K562 (cell line): ENCODE data around the gene PRPSAP1. TPM values are rescaled to one million over a fixed set of nuclear protein-coding genes. Genes with fewer than 3 reads are reported as not detected.

Experiments
- ATF6 ChIP-seq: sonication (generic); formaldehyde crosslinking; IDR thresholded peaks from 2 replicates; pipeline ENCODE4 v1.4.0; 2020; ENCODE audit warnings: mild to moderate bottlenecking, missing genetic modification reagents
- BHLHE40 ChIP-seq: IDR thresholded peaks from 2 replicates; pipeline ENCODE4 v1.6.1; 2011; ENCODE audit warnings: low read length, improper control_type of control experiment
- CBFB ChIP-seq: sonication (generic); formaldehyde crosslinking; IDR thresholded peaks from 2 replicates; pipeline ENCODE4 v1.4.0; 2020; ENCODE audit warnings: mild to moderate bottlenecking, missing genetic modification reagents
- CLOCK ChIP-seq: fragments of 250-450 bp; sonication (Bioruptor Pico); IDR thresholded peaks from 2 replicates; pipeline ENCODE4 v1.4.0; 2020; ENCODE audit warnings: mild to moderate bottlenecking, moderate library complexity, borderline replicate concordance
- CSDE1 ChIP-seq, 2 experiments: fragments of 450-650 bp; IDR thresholded peaks; 2 replicates each; pipeline ENCODE4 v1.6.1; 2016; ENCODE audit warnings: mild to moderate bottlenecking in 1 of 2
- DIDO1 ChIP-seq: fragments of 450-650 bp; IDR thresholded peaks from 2 replicates; pipeline ENCODE4 v1.6.1; 2016; ENCODE audit warnings: low read depth, missing biosample characterization, missing genetic modification characterization
- ELF1 ChIP-seq: fragments of 200-800 bp; sonication (Bioruptor generic); IDR thresholded peaks from 2 replicates; pipeline ENCODE4 v1.6.1; 2016; ENCODE audit warnings: missing genetic modification characterization, missing compliant biosample characterization
- FOS ChIP-seq: IDR thresholded peaks from 3 replicates; pipeline ENCODE4 v1.6.1; 2011; ENCODE audit not compliant: insufficient read length; ENCODE audit errors: extremely low read depth
- JUNB ChIP-seq: fragments of 450-650 bp; formaldehyde crosslinking; conservative IDR thresholded peaks from 2 replicates; pipeline ENCODE4 v1.4.0; 2020; ENCODE audit warnings: mild to moderate bottlenecking
- MAFF ChIP-seq: IDR thresholded peaks from 2 replicates; pipeline ENCODE4 v1.6.1; 2012; ENCODE audit warnings: low read length, improper control_type of control experiment
- MAX ChIP-seq: sonication (generic); formaldehyde crosslinking; IDR thresholded peaks from 2 replicates; pipeline ENCODE4 v1.9.0; 2022; ENCODE audit warnings: mild to moderate bottlenecking, missing genetic modification reagents
- PCBP1 ChIP-seq: fragments of 200-400 bp; formaldehyde crosslinking; IDR thresholded peaks from 2 replicates; pipeline ENCODE4 v1.6.1; 2018; ENCODE audit warnings: mild to moderate bottlenecking, low read depth, low read length; ENCODE audit not compliant: poor library complexity, severe bottlenecking
- PML ChIP-seq: IDR thresholded peaks from 2 replicates; pipeline ENCODE4 v1.6.1; 2012; ENCODE audit warnings: low read length, inconsistent platforms
- POLR2A ChIP-seq: fragments of 450-650 bp; conservative IDR thresholded peaks from 2 replicates; pipeline ENCODE4 v1.6.1; 2016
- POLR2G ChIP-seq: fragments of 200-400 bp; formaldehyde crosslinking; IDR thresholded peaks from 2 replicates; pipeline ENCODE4 v1.6.1; 2017; ENCODE audit warnings: low read depth, mild to moderate bottlenecking, antibody characterized with exemption, low read length, moderate library complexity
- PREB ChIP-seq: sonication (generic); formaldehyde crosslinking; IDR thresholded peaks from 2 replicates; pipeline ENCODE4 v1.8.1; 2023; ENCODE audit warnings: mild to moderate bottlenecking, missing genetic modification reagents
- PRPF4 ChIP-seq: fragments of 200-400 bp; formaldehyde crosslinking; IDR thresholded peaks from one replicate; pipeline ENCODE4 v1.6.1; 2017; ENCODE audit warnings: low read length, low read depth, mild to moderate bottlenecking; ENCODE audit not compliant: insufficient read depth, poor library complexity, severe bottlenecking
- RBM14 ChIP-seq: fragments of 200-400 bp; formaldehyde crosslinking; IDR thresholded peaks from 2 replicates; pipeline ENCODE4 v1.6.1; 2018; ENCODE audit warnings: low read depth, mild to moderate bottlenecking, low read length, moderate library complexity, borderline replicate concordance; ENCODE audit not compliant: insufficient read depth
- SAP30 ChIP-seq: fragments of 200-600 bp; sonication (generic); IDR thresholded peaks from 2 replicates; pipeline ENCODE4 v1.6.1; 2012; ENCODE audit warnings: borderline replicate concordance, low read depth, mild to moderate bottlenecking, moderate library complexity, low read length, control low read depth, inconsistent platforms; ENCODE audit not compliant: insufficient read depth, poor library complexity, severe bottlenecking
- TAF1 ChIP-seq: IDR thresholded peaks from 2 replicates; pipeline ENCODE4 v1.6.1; 2011; ENCODE audit warnings: mild to moderate bottlenecking, low read length, moderate library complexity; ENCODE audit not compliant: insufficient read depth, control insufficient read depth, severe bottlenecking; ENCODE audit errors: extremely low read depth
- ZBTB7A ChIP-seq: IDR thresholded peaks from 2 replicates; pipeline ENCODE4 v1.6.1; 2011; ENCODE audit warnings: low read depth, mild to moderate bottlenecking, low read length, moderate library complexity, borderline replicate concordance; ENCODE audit not compliant: control insufficient read depth
- ZNF143 ChIP-seq: sonication (generic); formaldehyde crosslinking; IDR thresholded peaks from 2 replicates; pipeline ENCODE4 v1.9.0; 2022; ENCODE audit warnings: mild to moderate bottlenecking, missing genetic modification reagents
- ZNF41 ChIP-seq: fragments of 250-450 bp; sonication (Bioruptor Pico); conservative IDR thresholded peaks from 2 replicates; pipeline ENCODE4 v1.4.0; 2020; ENCODE audit warnings: mild to moderate bottlenecking
- polyA plus RNA-seq, 8 experiments: library from polyadenylated mRNA; depleted of rRNA in 4 of 8; stranded (reverse) in 5 of 8; unstranded in 3 of 8; fragments of >200 nt; fragmentation: Nextera tagmentation in 2 of 8; fragmentation: Illumina TruSeq in 1 of 8; extraction: Ambion mirVana in 2 of 8; extraction: Trizol in 1 of 8; gene quantifications; 2 replicates each; pipeline versions ENCODE4 v1.2.1 to v1.2.3, GENCODE V29; 2011 to 2014; ENCODE audit warnings: inconsistent platforms in 1 of 8, missing spikeins in 1 of 8
- total RNA-seq, 7 experiments: library from RNA; depleted of rRNA in 6 of 7; stranded (reverse); fragments of >200 nt in 6 of 7; fragmentation: Illumina TruSeq in 2 of 7; extraction: Trizol in 2 of 7; gene quantifications; 2 replicates each; pipeline versions ENCODE4 v1.2.1 to v1.2.3, GENCODE V29; 2011 to 2021; ENCODE audit warnings: low replicate concordance in 1 of 7

The PRPSAP1 gene
- total and polyA plus RNA-seq, 9 of the 15 experiments (the other 6 are each of a cell fraction or from before 2014, with no cell fraction given): 21.9 to 77.1 (median 40.8) TPM

- TF ChIP-seq POLR2G (peak; percentile 84), POLR2A (peak; percentile 10; the same call in 1 of the 2 replicates), FOS (no peak), CSDE1 (IDR thresholded peaks at IDR 0.05) (no peak), JUNB (CRISPR knock-in tag) (no peak), DIDO1 (tag) (no peak), SAP30 (peak; percentile 82), ZNF41 (no peak), ZBTB7A (no peak), PRPF4 (peak; percentile 38), PML (no peak), CLOCK (CRISPR knock-in tag) (no peak), TAF1 (peak; percentile 16), ELF1 (tag) (no peak), MAX (CRISPR knock-in tag) (peak; percentile 64; the same call in 1 of the 2 replicates), RBM14 (0 out of 2 replicates have a peak, but pooled peaks have one; percentile 62), CBFB (CRISPR knock-in tag) (no peak), MAFF (no peak), PCBP1 (peak; percentile 55), ZNF143 (CRISPR knock-in tag) (no peak), PREB (CRISPR knock-in tag) (no peak), BHLHE40 (no peak), ATF6 (no peak)
Measured at GRCh38 chr17:76265624-76266243, 88.0 kb downstream of the PRPSAP1 start (continued).
